ENCODE measurements around the gene MTURN. TPM values are rescaled to one million over a fixed set of nuclear protein-coding genes. Genes with fewer than 3 reads are reported as not detected.

Gene MTURN
- total RNA-seq, 1 experiment from 2014 or later, result 5.4 TPM

DNA sequence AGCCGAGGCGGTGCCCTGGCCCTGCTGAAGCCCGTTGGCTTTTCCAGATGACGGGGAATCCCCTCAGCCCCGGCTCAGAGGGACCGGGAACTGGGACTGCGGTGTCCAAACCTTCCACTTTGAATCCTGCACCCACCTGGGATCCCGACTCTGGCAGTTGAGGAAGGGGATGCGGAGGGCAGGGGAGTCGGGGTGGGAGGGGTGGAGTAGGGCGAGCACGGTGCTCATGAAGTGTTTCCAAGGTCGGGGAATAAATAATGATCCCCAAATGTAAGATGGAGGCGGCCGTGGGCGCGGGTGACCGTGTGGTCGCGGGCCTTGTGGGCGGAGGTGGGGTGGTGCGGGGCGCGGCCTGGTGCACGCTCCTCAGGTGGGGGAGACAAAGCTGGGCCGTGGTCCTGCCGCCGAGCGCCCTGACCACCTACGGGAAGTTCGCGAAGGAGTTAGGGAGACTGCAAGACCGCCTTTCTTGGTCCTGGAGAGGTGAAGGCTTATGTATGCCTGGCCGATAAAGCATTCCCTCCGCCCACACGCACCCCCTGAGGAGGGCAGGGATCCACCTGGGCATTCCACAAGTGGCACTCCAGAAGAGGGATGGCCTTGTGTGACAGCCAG, 1.4 kb downstream of the MTURN start:
- no peak for TF ChIP-seq EZH2phosphoT487 (IDR thresholded peaks at IDR 0.05; ENCODE audit: borderline replicate concordance, low read length)
- TF ChIP-seq, protein P1, sequence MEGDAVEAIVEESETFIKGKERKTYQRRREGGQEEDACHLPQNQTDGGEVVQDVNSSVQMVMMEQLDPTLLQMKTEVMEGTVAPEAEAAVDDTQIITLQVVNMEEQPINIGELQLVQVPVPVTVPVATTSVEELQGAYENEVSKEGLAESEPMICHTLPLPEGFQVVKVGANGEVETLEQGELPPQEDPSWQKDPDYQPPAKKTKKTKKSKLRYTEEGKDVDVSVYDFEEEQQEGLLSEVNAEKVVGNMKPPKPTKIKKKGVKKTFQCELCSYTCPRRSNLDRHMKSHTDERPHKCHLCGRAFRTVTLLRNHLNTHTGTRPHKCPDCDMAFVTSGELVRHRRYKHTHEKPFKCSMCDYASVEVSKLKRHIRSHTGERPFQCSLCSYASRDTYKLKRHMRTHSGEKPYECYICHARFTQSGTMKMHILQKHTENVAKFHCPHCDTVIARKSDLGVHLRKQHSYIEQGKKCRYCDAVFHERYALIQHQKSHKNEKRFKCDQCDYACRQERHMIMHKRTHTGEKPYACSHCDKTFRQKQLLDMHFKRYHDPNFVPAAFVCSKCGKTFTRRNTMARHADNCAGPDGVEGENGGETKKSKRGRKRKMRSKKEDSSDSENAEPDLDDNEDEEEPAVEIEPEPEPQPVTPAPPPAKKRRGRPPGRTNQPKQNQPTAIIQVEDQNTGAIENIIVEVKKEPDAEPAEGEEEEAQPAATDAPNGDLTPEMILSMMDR (conservative IDR thresholded peaks at IDR 0.05; ENCODE audit: low read depth, low read length), result no peak
- no peak for TF ChIP-seq EZH2 (IDR thresholded peaks at IDR 0.05; ENCODE audit: low read length, unreplicated experiment)
- no peaks in the 10 kb centered on the region for H3K9me2 ChIP-seq (replicated peaks; ENCODE audit: low read length)
- peaks cover 5% of the 10 kb centered on the region; the same call in 1 of the 2 replicates for H3K4me1 ChIP-seq (ENCODE audit: insufficient read depth, low read length)
- H3K4me2 ChIP-seq (ENCODE audit: low read length), result peak overlapping the region; percentile 80
- no peaks in the 10 kb centered on the region for H3K36me3 ChIP-seq (ENCODE audit: low read depth, low read length)
- H3K27ac ChIP-seq (ENCODE audit: low read length), result no peak overlapping the region
- no peaks in the 10 kb centered on the region for H4K20me1 ChIP-seq (ENCODE audit: low read length)
- ChIA-PET POLR2A (ENCODE audit: unreplicated experiment) (interaction anchor here (0.5 kb wide), 2 partner anchors 229 to 651 kb away, joined by 5 to 8 read pairs; no protein-coding TSS in a partner anchor), CTCF (no interaction called here)
- no peak for DNase-seq
- peak overlapping the region; percentile 26; the same call in 1 of the 2 replicates for H3K9ac ChIP-seq (ENCODE audit: low read length)
- no peaks in the 10 kb centered on the region for H3K9me3 ChIP-seq (ENCODE audit: low read length)
- intact Hi-C loops (cut with micrococcal nuclease), result no loop called here
- peak overlapping the region; percentile 71 for H2AFZ ChIP-seq (ENCODE audit: low read length)
- H3K4me3 ChIP-seq (ENCODE audit: low read length), result peak overlapping the region; percentile 69
- no TSS peak for BruUV-seq (replicated peaks)
- H3K79me2 ChIP-seq (ENCODE audit: low read length), result no peaks in the 10 kb centered on the region
- ATAC-seq, result no peak
- no peaks in the 10 kb centered on the region for H3F3A ChIP-seq (ENCODE audit: low read length, unreplicated experiment)
- no peaks in the 10 kb centered on the region for H3K27me3 ChIP-seq (ENCODE audit: low read length)

DNA sequence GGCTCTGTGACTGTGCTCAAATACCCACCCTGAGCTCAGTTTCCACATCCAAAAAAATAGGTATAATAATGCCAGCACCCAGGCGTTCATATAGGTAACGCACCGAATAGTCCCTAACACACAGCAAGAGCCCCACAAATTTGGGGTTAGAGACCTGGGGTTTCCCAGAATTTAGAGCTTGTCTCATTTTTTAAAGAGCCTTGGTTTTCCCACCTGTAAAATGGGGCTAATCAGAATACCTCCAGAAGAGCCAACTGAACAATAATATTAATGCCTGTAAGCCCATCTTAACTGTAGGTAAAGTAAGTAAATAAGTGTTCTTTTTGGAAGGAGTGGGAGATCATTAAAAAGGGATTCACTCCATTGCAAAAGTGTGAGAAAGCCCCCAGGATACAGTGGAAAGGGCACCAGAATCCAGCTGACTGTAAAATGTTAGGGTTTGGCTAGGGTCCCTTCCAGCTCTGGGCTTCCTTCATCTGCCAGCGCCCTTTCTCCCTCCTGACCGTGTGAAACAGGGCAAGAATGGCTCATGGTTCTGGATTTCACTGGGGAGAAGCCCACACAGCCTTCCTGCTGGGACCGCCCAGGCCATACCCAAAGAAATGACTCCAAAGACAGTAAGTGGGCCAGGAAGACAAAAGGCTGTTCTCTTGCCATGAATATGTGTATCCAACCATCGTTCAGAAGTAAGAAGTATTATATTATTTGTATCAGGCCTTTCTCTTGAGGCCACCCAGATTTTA, 2.1 kb downstream of the MTURN start:
- no peaks in the 10 kb centered on the region for H3K36me3 ChIP-seq (ENCODE audit: low read depth, low read length)
- H2AFZ ChIP-seq (ENCODE audit: low read length), result peak overlapping the region; percentile 71; the same call in 1 of the 2 replicates
- DNase-seq (no peak), ATAC-seq (no peak)
- H3K27me3 ChIP-seq (ENCODE audit: low read length), result no peaks in the 10 kb centered on the region
- H4K20me1 ChIP-seq (ENCODE audit: low read length), result no peaks in the 10 kb centered on the region
- H3K79me2 ChIP-seq (ENCODE audit: low read length), result no peaks in the 10 kb centered on the region
- H3K4me2 ChIP-seq (ENCODE audit: low read length), result peak overlapping the region; percentile 80; the same call in 1 of the 2 replicates
- H3K27ac ChIP-seq (ENCODE audit: low read length), result no peak overlapping the region
- intact Hi-C loops (cut with micrococcal nuclease), result no loop called here
- H3K4me3 ChIP-seq (ENCODE audit: low read length), result no peak overlapping the region
- POLR2A ChIA-PET (ENCODE audit: unreplicated experiment), result no interaction called here
- H3K9me2 ChIP-seq (replicated peaks; ENCODE audit: low read length), result no peaks in the 10 kb centered on the region
- H3F3A ChIP-seq (ENCODE audit: low read length, unreplicated experiment), result no peaks in the 10 kb centered on the region
- no peak overlapping the region for H3K9ac ChIP-seq (ENCODE audit: low read length)
- TF ChIP-seq, protein P1 (conservative IDR thresholded peaks at IDR 0.05; ENCODE audit: low read depth, low read length), result no peak
- TF ChIP-seq EZH2 (IDR thresholded peaks at IDR 0.05; ENCODE audit: low read length, unreplicated experiment) (no peak), EZH2phosphoT487 (IDR thresholded peaks at IDR 0.05; ENCODE audit: borderline replicate concordance, low read length) (no peak)
- H3K9me3 ChIP-seq (ENCODE audit: low read length), result no peaks in the 10 kb centered on the region
- H3K4me1 ChIP-seq (ENCODE audit: insufficient read depth, low read length), result peaks cover 11% of the 10 kb centered on the region
- TSS peak; percentile 43 for BruUV-seq (replicated peaks)
- CTCF ChIA-PET, result no interaction called here

Data from PC-3 (cell line).